GM19099 (cell line): ENCODE results near the gene ELSPBP1.

ENCODE experiments used
- POLR2A ChIP-seq: IDR thresholded peaks from 3 replicates; pipeline ENCODE4 v1.6.1; 2011; ENCODE audit warnings: low read depth; ENCODE audit not compliant: insufficient read length; ENCODE audit errors: extremely low read depth

ELSPBP1 gene

GRCh38 chr19:48030073-48030472 lies 35.6 kb downstream of the ELSPBP1 start:
- TF ChIP-seq POLR2A, result no peak

- no peak for TF ChIP-seq POLR2A
Observed at GRCh38 chr19:48033604-48034003, 39.2 kb downstream of the ELSPBP1 start.

- no peak for TF ChIP-seq POLR2A
Observed at GRCh38 chr19:48036765-48037164, 42.3 kb downstream of the ELSPBP1 start.

GRCh38 chr19:48041877-48042580 lies 47.6 kb downstream of the ELSPBP1 start:
- TF ChIP-seq POLR2A, result no peak

GRCh38 chr19:48043675-48044258 lies 49.3 kb downstream of the ELSPBP1 start, which contains the start of gene CABP5:
TSS of gene CABP5 (minus strand) at chr19:48044079. CDS start at chr19:48043922, 157 bp downstream.
- TF ChIP-seq POLR2A, result no peak

GRCh38 chr19:48044561-48044960 lies 50.1 kb downstream of the ELSPBP1 start:
- no peak for TF ChIP-seq POLR2A

GRCh38 chr19:48051335-48052033 lies 57.1 kb downstream of the ELSPBP1 start:
- TF ChIP-seq POLR2A, result no peak

- TF ChIP-seq POLR2A, result no peak
Observed at GRCh38 chr19:48053076-48053475, 58.6 kb downstream of the ELSPBP1 start.

GRCh38 chr19:48053856-48054255 lies 59.4 kb downstream of the ELSPBP1 start:
- no peak for TF ChIP-seq POLR2A

GRCh38 chr19:48059331-48059730 lies 64.9 kb downstream of the ELSPBP1 start:
- TF ChIP-seq POLR2A, result no peak

GRCh38 chr19:48060381-48060780 lies 65.9 kb downstream of the ELSPBP1 start:
- TF ChIP-seq POLR2A, result no peak

GRCh38 chr19:48061401-48062344 lies 67.2 kb downstream of the ELSPBP1 start:
- TF ChIP-seq POLR2A, result no peak

GRCh38 chr19:48064509-48064908 lies 70.1 kb downstream of the ELSPBP1 start:
- no peak for TF ChIP-seq POLR2A

- no peak for TF ChIP-seq POLR2A
Observed at GRCh38 chr19:48069435-48069834, 75.0 kb downstream of the ELSPBP1 start.
